Dermis lymphatic vessel endothelial cell (primary cell): ENCODE data around the gene PSG2. TPM values are rescaled to one million over a fixed set of nuclear protein-coding genes. Genes with fewer than 3 reads are reported as not detected.

Experiments used
- total RNA-seq: library from RNA; depleted of rRNA; stranded (reverse); fragments of >200 nt; gene quantifications from 2 replicates; pipeline ENCODE4 v1.2.1, GENCODE V29; 2014

PSG2 gene
- not detected in 2 replicates for total RNA-seq

DNA sequence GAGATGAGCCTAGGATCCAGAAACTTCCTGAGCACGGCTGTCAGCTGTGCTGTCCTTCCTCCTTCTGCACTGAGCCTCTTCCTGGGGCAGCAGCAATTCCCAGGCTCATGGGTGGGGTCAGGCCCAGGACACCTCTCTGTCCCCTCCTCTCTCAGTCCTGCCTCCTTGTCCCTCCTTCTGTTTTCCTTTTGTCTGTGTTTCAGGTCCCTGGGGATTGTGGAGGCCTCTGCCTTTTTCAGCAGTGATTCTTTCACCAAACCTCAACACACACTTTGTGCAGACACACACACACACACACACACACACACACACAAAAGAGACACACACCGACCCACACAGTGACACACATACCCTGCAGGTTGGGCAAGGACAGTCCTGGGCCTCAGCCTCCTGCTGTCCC is at the start of gene PSG2:
Gene PSG2 (minus strand): TSS at position 101 of the 400 bp plus-strand sequence. CDS start 132 bp downstream, outside the sequence.

DNA sequence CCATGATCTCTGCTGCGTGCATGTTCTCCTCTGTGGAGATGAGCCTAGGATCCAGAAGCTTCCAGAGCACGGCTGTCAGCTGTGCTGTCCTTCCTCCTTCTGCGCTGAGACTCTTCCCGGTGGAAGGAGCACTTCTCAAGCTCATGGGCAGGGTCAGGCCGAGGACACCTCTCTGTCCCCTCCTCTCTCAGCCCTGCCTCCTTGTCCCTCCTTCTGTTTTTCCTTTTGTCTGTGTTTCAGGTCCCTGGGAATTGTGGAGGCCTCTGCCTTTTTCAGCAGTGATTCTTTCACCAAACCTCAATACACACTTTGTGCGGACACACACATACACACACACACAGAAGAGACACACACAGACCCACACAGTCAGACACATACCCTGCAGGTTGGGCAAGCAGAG is 56.1 kb downstream of the PSG2 start, which contains the start of gene PSG11:
Gene PSG11 (minus strand): TSS at position 101 of the 400 bp plus-strand sequence. CDS start 97 bp downstream, at position 4.

Other genes starting within 250 kb of the PSG2 start
- gene PSG1, start 203.0 kb downstream of the PSG2 start, total RNA-seq, result not detected in 2 replicates
- not detected in 2 replicates for gene PSG6, start 164.8 kb downstream of the PSG2 start, total RNA-seq
- not detected in 2 replicates for gene PSG7, start 145.5 kb downstream of the PSG2 start, total RNA-seq
- gene PSG11, start 56.2 kb downstream of the PSG2 start, total RNA-seq, result not detected in 2 replicates
- gene PSG5, start 103.8 kb upstream of the PSG2 start, total RNA-seq, result not detected in 2 replicates
- gene PSG4, start 122.9 kb upstream of the PSG2 start, total RNA-seq, result not detected in 2 replicates
- gene PSG9, start 186.8 kb upstream of the PSG2 start, total RNA-seq, result not detected in 2 replicates